Stimulated activated CD4-positive, alpha-beta T cell treated with anti-CD3 and anti-CD28 coated beads, TNF-alpha, amount 100 ng/mL, for 1 hour (primary cell): Measurements from ENCODE around the gene BNIP3.
A peak's percentile ranks its signal among the peaks of the same experiment; 100 is the strongest.
"Not testable (repeated sequence)": the region's sequence is repeated elsewhere in the genome, so short reads cannot be mapped to it uniquely, and the experiment has no call there.

ENCODE experiments used
- DNase-seq, 3 donors: peaks; one replicate each; pipeline ENCODE4 v3.0.0-alpha.2; 2020; ENCODE audit warnings: low read depth in 3 of 3, low spot score in 1 of 3

Gene BNIP3

DNA sequence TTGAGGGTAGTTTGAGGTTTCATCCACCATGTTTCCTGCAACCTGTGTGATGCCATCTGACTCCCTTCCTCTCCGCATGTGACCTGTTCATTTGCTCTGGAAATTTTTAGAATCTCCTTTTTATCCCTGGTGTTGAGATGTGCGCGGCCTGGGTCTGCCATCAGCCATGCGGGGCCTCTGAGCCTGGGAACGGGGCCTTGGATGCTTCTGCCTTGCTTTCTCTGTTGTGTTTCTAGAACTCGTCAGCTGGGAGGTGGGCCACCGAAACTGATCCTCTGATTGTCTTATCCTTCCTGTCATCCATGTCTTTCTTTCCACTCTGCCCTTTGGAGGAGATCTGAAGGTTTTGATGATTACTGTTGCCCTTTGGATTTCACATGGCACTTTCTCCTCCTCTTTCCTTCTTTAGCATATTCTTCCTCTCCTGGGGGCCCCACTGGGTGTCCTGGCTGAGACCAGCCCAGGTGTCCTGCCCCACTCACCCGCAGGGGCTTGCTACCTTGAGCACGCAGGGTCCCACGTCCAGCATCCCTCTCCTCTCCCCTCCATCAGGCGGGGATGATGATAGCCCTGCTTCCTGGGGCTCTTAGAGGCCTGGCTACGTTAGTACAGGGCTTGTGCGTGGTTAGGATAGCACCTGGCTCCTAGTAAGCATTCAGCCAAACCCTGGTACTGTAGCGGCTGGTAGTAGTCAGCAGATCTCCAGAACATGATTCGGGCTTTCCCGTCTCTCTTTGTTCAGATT lies 51.0 kb downstream of the BNIP3 start:
- no peak for DNase-seq

DNA sequence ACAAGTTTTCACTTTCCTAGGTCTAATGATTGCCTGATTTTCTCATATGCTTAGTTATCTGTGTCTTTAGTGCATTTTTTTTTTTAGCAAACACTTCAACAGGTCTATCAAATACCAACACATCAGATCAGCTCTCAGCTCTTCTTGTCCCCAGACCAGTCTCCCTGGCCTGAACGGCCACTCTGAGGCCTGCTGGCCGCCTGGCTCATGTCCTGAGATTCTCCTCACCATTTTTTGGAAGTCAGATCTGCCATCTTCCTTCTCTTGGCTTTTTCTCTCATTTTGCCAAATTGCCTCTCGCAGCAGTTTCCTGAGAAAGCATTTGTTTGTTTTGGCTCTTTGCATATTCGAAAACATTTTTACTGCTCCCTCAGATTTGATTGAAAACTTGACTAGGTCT lies 51.6 kb downstream of the BNIP3 start:
- DNase-seq, result no peak

DNA sequence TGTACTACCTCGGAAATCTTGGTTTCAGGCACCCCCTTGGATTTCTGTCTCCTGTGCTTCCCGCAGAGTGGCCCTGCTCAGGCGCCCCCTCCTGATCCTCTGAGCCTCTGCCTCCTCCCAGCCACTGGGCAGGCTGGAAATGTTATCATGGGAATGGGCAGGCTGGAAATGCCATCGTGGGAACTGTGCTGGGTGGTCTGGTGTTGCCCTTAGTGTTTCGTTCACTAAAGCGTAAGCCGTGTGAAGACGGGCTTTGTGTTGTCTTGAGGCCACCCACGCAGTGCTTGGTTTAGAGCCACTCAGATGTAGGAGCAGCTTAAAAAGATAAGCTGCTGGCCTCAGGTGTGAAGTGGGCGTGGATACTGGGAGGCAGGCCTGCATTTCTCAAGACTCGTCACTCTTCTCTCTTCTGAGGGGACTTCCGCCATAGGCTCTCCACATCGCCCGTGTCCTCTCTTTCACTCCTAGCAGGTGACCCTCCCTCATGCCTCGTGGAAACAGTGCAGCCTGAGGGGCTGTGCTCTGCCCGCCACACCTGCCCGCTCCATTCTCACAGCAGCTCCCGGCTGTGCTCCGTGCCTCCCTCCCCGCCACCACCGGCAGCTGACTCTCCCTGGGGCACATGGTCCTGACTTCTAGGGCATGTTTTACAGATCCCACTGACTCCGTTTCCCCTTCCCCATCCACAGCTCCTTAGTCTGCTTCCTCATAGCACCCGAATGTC lies 52.4 kb downstream of the BNIP3 start:
- no peak for DNase-seq

DNA sequence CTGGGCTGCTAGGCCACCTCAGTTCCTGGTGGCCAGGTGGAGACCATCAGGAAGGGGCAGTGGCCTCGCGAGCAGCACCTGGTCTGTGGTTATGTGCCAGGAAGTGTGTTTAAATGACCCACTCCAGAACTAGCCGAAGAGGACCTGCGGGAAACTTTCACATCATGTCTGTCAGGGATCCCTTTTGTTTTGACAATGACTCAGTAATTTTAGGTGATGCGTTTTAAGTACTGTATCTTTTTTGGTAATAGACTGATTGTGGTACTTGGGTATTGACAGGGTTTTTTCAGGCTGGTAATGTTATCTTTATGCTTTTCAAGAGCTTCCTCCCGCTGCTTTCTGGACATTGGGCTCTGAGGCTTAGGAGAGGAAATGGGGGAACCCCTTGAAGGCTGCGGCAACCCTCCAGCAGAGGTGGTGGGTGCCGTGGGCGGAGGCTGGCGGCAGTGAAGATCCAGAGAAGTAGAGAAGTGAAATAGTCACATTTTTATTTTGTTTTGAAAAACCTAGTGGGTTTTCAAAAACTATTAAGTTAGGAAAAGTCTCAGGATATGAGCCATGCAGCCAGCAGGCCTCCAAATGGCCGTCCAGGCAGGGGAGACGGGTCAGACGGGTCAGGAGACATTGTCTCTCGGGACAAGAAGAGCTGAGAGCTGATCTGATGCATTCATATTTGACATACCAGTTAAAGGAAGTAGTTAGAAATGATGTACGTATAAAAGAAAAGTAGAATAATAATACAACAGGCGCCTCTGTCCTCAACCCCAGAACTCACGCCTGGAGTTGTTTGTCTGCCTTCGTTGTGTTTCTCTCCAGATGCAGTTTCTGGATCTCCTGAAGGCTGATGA lies 53.3 kb downstream of the BNIP3 start:
- DNase-seq, result peak in 1 of 3 donors; percentile 36

DNA sequence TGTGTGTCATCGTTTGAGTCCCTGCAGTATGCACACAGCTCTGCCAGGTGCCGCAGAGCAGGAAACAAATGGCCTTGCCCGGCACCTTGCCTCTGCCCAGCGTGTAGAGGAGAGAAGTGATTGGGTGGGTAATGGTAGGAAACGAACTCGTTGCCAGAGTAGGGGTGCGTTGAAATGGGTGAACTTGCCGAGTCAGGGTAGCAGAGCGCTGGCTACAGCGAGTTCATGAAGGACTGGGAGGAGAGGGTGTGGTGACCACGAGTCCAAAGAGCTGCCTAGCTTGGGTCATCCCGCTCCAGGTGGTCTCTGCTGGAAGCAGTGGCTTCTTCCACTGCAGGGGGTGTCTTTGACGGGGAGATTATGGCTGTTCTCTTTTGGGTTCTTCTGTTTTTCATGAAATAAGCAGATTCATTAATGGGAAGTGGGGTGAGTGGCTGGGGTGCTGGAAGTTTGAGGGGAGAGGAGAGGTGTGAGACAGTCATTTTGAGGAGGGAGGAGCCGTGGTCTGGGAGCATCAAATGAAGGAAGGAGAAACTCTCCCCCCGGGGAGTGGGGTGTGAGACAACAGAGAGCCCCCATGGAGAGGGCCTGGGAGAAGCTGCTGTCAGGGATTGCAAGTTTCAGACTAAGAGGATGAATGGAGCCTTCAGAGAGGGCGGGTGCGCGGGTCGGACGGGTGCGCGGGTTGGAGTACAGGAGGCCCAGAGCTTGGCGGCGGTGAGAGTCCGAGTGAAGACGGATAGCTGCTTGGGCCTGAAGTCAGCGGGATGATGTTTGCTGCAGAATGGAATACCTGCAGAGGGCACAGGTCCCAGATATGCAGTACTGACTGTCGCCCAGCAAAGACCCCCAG lies 54.8 kb downstream of the BNIP3 start:
- DNase-seq, result no peak

DNA sequence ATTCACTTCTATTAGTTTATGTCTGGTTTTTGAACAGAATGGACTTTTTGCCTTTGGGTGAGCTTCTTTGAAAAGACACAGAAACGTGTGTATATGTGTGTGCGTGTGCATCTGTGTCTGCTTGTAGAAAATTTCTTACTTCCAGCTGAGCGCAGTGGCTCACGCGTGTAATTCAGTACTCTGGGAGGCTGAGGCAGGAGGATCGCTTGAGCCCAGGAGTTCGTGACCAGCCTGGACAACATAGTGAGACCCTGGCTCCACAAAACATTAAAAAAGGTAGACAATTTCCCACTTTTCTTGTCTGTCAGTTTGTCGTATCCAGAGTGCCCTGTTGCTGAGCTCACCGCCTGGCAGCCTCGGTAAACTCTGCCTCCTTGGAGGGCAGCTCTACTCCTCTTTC lies 55.5 kb downstream of the BNIP3 start:
- no peak for DNase-seq

DNA sequence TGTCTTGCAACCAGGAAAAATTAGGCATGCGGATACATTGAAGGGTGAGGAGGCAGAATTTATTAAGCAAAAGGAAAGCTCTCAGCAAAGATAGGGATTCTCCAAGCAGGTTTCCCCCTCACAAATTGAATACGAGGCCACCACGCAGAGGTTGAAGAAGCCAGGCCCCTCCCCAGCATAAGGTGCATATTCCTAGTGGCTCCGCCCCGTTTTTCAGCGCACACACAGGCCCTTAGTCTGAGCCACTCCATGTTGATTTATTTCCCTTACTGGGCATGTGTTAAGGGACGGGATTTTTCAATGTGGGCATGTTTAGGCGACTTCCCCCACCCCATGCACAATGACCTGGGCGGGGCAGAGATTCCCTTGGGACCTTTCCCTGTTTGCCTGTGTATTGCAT lies 56.0 kb downstream of the BNIP3 start:
- no peak for DNase-seq

DNA sequence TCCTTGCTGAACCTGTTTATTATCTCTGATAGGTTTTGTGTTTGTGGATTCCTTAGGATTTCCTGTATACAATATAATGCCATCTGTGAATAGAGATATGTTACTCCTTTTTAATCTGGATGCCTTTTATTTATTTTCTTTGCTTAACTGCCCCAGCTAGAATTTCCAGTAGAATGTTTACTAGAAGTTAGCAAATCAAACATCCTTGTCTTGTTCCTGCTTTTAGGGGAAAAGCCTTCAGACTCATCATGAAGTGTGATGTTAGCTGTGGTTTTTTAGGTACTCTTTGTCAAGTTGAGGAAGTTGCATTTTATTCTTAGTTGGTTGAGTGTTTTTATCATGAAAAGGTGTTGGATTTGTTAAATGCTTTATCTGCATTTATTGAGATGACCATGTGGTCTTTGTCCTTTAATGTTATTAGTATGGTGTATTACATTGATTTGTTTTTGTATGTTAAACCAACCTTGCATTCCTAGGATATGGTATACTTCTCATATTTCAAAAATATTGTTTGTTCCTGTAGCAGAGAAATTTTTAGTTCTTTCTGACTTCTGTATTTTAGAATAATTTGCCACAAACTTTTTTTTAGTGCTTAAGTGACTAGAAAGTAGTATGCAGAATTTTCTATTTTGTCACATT lies 56.6 kb downstream of the BNIP3 start:
- DNase-seq, result no peak

DNA sequence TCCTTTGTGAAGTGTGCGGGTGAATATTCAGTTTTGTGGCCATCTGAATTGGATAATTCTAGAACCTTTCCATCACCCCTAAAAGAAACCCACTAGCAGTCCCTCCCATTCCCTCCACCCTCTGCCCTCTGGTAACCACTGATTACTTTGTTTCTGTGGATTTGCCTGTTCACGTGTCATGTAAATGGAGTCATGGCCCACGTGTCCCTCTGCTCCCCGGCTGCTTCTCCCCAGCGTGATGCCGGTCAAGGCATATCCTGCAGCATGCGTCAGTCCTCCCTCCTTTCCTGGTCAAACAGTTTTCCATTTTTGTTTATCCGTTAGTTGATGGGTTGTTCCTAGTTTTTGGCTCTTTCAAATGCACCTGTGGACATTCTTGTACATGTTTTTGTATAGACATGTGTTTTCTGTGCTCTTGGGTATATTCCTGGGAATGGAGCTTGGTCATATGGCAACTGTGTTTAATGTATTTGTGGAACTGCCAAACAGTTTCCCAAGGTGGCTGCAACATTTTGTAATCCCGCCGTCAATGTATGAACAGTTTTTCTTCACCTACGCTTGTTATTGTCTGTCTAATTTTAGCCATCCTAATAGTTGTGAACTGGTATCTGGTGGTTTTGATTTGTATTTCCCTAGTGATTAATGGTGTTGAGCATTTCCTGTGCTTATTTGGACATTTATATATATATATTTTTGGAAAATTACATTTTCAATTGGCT lies 58.5 kb downstream of the BNIP3 start:
- DNase-seq, result no peak

DNA sequence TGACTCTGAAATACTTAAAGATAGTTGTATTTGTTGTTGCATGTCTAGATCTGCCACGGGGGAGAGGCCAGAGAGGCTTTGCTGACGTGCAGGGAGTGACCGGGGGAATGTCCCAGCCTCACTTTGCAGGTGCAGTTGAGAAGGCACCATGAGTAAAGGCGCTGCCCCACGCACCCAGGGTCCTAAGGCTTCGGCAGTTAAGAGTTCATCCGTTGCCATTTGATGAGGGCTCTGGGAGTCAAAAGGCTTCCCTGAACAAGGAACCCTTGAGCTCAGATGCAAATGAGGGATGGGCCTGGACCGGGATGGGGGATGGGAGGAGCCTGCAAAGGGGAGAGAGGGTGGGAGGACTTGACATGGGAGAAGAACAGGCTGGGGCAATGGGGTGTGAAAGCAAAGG lies 60.5 kb downstream of the BNIP3 start:
- no peak for DNase-seq

DNA sequence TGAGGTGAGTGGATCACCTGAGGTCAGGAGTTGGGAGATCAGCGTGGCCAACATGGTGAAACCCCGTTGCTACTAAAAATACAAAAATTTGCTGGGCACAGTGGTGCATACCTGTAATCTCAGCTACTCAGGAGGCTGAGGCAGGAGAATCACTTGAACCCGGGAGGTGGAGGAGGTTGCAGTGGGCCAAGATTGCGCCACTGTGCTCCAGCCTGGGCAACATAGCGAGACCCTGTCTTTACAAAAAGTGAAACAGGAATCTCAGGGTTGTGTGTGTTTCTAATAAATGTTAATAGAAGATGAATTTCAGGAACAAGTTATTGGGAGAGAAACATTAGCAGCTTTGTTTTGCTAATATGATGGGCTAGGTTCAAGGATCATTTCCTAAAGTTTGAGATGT lies 61.0 kb downstream of the BNIP3 start:
- no peak for DNase-seq

DNA sequence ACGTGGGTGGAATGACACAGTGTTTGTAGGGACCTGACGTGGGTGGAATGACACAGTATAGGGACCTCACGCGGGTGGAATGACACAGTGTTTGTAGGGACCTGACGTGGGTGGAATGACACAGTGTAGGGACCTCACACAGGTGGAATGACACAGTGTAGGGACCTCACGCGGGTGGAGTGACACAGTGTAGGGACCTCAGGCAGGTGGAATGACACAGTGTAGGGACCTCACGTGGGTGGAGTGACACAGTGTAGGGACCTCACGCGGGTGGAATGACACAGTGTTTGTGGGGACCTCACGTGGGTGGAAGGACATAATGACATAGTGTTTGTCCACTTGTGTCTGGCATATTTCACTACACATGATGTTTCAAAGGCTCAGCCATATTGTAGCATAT lies 61.6 kb downstream of the BNIP3 start:
- no peak for DNase-seq

DNA sequence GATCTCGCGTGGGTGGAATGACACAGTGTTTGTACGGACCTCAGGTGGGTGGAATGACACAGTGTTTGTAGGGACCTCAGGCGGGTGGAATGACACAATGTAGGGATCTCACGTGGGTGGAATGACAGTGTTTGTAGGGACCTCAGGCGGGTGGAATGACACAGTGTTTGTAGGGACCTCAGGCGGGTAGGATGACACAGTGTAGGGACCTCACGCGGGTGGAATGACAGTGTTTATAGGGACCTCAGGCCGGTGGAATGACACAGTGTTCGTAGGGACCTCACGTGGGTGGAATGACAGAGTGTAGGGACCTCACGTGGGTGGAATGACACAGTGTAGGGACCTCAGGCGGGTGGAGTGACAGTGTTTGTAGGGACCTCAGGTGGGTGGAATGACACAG lies 62.3 kb downstream of the BNIP3 start:
- DNase-seq, result not testable (repeated sequence)
